ENCODE measurements around the gene MRPL58.

DNA sequence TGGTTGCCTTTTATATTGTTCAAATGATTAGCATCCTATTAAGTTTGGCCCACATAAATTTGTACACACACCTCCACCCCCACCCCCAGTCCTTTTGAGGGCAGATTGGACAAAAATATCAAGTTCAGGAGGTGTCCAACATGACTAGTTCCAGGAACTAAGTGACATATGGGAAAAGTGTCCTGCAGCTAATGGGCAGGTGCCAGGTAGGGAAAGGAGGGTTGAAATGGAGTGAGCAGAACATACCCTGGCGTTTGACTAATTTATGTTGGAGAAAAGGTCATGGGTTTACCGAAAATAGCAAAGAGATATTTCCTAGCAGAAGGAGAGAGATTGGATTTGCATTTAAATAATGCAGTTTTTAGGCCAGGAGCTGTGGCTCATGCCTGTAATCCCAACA lies 39.5 kb downstream of the MRPL58 start:
- TF ChIP-seq, protein P1, sequence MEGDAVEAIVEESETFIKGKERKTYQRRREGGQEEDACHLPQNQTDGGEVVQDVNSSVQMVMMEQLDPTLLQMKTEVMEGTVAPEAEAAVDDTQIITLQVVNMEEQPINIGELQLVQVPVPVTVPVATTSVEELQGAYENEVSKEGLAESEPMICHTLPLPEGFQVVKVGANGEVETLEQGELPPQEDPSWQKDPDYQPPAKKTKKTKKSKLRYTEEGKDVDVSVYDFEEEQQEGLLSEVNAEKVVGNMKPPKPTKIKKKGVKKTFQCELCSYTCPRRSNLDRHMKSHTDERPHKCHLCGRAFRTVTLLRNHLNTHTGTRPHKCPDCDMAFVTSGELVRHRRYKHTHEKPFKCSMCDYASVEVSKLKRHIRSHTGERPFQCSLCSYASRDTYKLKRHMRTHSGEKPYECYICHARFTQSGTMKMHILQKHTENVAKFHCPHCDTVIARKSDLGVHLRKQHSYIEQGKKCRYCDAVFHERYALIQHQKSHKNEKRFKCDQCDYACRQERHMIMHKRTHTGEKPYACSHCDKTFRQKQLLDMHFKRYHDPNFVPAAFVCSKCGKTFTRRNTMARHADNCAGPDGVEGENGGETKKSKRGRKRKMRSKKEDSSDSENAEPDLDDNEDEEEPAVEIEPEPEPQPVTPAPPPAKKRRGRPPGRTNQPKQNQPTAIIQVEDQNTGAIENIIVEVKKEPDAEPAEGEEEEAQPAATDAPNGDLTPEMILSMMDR (IDR thresholded peaks at IDR 0.05): no peak
- TF ChIP-seq POLR2A (IDR thresholded peaks at IDR 0.05): no peak
